Activated CD4-positive, CD25-positive, alpha-beta regulatory T cell (primary cell): ENCODE measurements around the gene CCNL2.
A peak's percentile ranks its signal among the peaks of the same experiment; 100 is the strongest.
"Not testable (repeated sequence)": the region's sequence is repeated elsewhere in the genome, so short reads cannot be mapped to it uniquely, and the experiment has no call there.

Experiments
- DNase-seq, 4 experiments: peaks; one replicate each; lab custom pipeline; 2025; lab: John Stamatoyannopoulos, UW

The CCNL2 gene

DNA sequence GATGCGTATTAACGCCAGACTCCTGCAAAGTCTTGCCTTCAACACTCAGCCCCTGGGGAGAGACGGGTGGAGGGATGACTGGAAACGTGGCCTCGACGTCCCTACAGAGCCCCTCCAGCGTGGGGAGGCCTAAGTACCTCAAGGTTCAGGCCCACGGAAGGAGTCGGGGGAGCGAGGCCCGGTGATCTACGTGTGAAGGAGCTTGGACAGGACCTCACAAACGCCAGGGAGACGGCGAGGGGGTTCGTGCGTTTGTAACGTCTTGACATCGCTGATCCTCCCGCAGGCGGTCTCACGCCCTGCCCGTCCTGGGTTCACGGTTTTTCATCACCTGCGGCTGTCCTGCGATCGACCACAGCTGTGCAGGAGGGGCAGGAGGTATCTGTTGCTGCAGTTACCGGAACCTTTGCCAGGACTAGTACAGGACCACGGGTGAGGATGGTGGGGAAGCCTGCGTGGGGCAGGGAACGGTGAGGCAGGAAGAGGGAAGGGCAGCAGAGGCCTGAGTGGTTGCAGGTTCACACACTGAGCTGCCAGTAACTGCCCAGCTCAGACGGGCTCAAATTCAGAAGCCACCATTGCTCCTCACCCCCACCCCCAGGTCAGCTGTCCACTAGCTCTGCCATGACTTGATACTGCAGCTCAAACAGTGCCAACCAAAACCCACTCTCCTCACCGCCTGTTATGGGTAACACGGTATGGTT, 889 bp upstream of the CCNL2 start:
- no peak for DNase-seq

DNA sequence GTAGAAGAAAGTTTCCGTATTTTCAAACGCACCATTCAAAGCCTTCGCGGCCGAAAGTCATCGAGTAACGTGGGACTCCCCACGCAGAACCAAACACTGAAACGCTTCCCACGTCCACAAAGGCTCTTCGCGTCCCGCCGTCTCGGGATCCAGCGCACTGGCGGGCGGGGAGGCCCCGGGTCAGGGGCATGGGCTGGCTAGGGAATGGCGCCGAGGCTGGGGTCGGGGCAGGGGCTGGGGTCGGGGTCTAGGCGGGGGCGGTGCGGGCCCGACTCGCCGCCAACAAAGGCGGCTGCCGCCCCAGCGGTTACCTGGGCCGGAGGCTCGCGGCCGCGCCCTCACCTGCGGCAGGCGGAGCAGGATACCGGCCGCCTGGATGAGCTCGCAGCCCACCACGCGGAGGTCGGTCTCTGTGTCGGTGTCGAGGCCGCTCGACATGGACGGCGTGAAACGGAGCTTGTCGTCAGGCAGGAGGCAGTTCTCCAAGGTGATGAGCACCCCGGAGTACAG, 403 bp downstream of the CCNL2 start:
- DNase-seq: no peak

DNA sequence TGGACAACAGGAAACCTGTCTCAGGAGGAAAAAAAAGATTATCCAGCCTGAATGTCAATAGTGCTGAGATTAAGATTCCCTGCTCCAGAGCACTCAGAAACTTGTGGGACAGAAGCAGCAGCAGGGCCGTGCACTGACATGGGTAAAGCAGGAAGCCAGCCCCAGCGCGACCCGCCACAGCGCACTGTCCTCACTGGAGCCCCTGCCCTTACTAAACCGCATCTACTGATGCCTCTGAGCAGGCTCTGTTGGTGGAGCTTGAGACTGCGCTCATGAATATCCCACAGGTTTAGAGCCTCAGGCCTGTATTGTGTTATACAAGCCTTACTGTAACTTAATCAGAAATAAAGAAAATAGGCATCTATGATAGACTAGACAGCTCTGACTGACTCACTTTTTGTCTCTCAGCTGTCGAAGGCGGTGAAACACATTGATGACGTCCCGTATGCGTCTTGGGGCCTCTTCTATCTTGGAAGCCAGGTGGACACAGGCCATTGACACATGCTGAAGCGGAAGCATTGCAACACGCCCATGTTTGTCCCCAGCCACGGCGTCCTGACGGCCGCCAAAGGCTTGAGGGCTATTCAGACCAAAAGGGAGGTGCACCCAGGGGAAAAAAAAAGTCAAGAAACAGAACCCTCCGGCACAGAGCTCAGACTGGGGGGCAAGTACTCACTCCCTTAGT, 1.2 kb downstream of the CCNL2 start:
- no peak for DNase-seq

DNA sequence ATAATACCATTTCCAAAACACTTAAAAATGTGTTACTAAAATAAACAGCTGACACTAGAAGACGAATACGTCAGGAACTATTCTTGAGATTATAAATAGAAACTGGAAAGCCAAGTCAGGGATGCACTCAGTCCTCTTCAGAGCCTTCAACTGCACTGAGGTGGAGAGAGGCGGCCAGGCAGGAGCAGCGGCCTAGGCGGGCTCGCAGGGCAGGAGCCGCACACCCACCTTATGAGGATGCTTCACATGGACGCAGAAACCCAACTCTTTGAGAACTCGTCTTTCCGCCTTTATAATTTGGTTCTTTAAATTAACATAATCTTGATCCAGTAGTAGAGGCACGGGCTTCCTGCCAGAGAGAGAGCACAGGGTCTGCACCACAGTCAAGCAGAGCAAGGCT, 4.0 kb downstream of the CCNL2 start:
- DNase-seq: no peak

- no peak for DNase-seq
Measured at GRCh38 chr1:1394116-1394515, 5.0 kb downstream of the CCNL2 start.

DNA sequence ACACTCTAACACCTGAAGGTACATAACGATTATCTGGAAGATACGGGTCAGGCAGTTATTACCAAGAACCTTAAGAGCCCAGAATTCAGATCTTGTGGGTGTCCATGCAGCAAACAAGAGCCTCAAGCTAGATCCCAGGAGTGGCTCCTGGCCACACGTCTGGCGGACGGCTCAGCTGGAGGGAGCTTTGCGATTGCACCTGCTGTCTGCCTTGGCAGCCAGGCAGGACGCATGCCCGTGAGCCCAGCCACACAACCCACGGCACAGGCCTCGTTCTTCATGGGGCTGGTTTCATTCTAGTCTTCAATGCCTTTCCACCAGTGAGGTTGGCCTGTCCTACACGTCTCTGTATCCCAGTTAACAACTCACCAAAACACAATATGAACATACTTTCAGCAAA, 5.7 kb downstream of the CCNL2 start:
- no peak for DNase-seq

DNA sequence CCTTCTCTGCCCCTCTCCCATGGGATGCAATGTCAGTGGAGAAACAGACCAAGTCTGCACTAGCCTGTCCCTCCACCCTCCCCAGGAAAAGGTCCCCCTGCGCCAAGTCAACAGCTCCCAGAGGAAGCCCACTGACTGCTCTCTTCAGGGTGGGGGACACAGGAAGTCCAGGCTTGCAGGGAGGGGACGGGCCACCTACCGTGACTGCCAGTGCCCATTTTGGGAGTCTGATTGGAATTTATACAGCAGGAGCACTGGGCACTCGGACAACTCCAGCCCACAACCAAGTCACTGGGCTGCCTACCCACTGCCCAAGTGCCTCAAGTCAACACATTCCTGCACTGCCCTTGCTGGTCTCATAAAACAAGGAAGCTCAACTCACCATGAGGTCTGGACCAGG, 6.1 kb downstream of the CCNL2 start:
- DNase-seq: no peak

GRCh38 chr1:1391225-1391624, 7.9 kb downstream of the CCNL2 start:
- no peak for DNase-seq

DNA sequence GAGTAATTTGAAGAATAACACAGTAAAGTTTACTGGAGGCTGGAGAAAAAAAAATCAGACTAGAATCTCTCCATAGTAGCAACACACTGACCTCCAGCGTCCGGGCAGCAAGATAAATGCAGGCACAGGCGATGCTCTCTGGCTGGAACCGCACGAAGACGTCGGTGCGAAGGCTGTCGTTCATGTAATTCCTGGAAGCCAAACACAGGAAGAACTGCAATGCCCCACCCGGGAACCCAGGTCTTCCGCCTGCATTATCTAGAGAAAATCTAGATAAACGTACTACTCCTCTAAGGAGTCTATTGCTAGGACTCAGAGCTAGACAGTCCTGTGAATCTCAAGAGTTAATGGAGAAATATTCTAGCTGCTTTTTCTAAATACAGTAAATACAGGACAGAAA, 8.5 kb downstream of the CCNL2 start:
- DNase-seq: no peak

DNA sequence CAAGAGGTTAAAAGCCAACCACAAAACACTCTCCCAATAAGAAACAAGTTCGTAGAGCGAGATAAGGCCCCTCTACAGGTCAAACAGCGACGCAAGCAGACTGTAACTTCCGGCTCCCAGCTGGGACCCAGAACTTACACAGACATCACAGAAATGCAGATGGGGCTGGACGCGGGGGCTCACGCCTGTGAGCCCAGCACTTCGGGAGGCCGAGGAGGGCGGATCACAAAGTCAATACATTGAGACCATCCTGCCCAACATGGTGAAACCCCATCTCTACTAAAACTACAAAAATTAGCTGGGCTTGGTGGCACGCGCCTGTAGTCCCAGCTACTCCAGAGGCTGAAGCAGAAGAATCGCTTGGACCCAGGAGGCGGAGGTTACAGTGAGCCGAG, 11.1 kb downstream of the CCNL2 start:
- DNase-seq: no peak

GRCh38 chr1:1387098-1388077, 11.7 kb downstream of the CCNL2 start:
- no peak for DNase-seq

DNA sequence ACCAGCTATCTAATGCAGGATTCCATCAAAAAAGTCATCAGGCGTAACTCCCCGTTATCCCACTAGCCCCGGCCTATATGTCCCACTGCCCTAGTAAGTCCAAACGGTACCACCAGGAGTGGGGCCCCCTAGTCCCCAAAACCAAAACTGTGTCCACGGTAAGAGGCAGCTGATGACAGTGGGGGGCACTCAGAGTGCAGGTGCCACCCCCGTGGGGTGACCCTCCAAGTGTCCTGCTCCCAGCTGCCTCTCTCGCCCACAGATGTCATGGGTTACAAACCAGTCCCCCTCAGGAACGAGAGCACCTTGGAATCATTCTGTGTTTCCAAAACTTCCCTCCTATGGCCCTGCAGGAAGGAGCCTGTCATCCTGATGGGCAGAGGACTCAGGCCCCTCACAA, 13.2 kb downstream of the CCNL2 start:
- no peak for DNase-seq

- not testable (repeated sequence) for DNase-seq
Measured at GRCh38 chr1:1385339-1385738, 13.8 kb downstream of the CCNL2 start.

DNA sequence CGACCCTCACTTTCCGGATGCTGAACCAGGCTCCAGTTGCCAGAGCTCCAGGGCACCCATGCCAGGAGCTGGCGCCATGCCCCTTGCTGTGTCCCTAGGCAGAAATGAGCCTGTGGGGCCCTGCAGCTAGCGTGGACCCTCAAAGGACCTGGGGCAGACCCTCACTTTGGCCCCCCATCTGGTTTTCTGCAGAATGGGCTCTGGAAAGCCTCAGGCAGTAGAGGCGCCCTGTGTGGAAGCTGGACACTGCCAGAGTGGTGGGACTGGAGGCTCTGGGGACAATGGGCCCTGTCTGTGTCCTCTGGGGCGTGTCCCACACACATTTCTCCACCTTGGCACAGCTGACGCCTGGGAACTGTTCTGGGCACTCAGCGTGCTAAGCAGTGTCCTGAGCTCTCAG, 17.8 kb downstream of the CCNL2 start:
- DNase-seq: no peak

- no peak for DNase-seq
Measured at GRCh38 chr1:1380860-1381259, 18.3 kb downstream of the CCNL2 start.

DNA sequence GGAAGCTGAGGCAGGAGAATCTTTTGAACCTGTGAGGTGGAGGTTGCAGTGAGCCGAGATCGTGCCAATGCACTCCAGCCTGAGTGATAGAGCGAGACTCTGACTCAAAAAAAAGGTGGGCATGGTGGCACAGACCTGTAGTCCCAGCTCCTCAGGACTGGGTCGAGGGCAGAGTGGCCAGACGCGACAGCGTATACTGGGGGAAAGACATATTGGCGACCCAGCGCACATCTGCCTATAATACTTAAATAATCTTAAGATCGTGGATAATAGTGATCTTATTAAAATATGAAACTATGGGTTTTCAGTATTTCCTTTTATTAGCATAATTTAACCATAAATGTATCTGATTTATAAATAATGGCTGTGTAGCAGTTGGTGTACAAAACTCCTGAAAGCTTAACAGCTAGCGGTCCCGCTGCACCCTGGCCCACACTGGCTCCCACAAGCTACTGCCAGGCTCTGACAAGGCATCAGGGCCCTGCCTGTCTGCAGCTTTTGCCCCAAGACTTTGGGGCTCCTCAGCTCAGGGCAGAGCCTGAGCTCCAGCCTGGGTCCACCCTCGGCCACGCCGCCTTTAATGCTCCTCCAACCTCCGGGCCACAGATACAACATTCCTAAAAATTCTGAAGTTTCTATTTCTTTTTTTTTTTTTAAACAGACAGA, 21.5 kb downstream of the CCNL2 start:
- DNase-seq: no peak

- DNase-seq: no peak
Measured at GRCh38 chr1:1376551-1377226, 22.4 kb downstream of the CCNL2 start.

DNA sequence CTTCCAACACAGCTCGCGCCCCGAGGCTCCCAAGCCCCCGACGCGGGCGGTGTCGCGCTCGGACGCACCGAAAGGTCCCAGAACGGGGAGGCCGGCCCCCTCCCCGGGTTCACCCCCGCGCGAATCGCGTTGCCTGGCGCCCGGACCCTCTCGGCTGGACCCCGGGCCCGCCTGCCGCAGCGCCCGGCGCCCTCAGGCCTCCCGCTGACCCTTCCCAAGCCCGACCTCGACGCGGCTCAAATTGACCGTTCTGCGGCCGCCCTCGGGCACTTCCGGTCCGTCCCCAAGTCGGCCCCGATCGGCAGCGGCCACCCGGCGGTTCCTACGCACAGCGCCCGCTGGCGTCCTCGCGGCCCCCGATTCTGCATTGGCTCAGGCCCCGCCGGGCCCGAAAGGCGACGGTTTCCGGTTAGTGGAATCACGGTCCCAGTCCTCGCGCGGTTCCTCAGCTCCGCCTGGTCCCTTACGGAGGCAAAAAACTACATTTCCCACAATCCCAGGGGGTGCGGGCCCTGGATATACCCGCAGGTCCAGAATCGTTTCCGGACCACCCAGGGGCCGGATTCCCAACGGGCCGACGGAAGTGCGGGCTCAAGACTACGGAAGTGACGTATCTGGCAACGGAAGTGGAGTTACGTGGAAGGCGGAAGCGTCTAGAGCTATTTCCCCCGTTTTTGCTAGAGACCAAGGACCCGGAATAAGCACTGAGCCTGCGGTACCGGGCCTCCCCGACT, 24.0 kb downstream of the CCNL2 start, which contains the start of gene AURKAIP1:
Gene AURKAIP1, minus strand, starts transcription at position 279 of the 734 bp plus-strand sequence. CDS start 451 bp downstream, outside the sequence.
- peak; percentile 88 to 93 (median 91) for DNase-seq

DNA sequence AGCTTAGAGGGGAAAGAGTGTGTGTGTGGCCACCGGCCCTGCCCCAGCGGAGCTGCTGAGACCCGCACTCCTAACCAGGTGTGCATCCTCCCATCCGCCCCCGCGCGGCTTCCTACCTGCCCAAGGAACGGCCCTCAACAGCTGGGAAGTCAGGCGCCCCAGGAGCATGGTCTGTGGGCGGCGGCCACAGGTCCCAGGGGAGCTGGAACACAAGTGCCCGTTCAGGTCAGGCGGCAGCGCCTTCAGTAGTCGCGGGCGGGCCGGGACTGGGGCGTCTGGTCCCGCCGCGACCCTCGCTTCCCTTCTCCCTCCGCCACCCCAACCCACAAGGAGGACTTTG, 24.6 kb downstream of the CCNL2 start:
- DNase-seq: no peak

DNA sequence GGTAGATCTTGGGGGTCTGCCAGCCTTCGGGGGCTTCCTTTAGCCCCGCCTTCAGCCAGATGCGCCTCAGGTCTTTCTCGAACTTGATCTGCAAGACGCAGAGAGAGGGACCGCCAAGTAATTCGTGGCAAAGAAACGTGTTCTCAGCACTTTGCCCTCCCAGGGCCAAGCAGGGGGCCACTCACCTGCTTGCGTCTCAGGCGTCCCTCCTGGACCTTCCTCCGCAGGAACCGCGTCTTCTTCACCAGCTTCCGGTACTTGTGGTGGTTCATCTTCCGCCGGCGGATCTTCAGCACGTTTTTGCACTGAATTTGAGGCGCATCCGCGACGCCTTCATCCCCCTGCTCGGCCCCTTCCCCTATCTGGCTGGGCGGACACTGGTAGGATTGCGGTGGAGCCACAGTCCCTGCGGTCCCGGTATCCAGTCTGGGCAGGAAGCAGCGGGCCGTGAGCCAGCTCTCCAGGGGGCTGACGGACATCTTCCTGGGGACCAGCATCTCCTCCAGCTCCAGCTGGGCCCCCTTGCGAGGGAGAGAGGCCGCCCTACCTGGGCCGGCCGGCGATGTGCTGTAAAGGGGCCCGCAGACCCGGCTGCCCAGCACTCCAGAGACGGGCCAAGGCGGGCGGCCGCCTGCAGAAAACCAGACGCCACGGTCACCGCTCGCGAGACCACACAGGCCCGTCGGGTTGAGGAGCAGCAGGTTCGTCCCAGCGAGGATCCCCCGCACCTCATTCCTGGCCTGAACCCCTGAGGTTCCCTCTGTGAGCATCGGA, 25.1 kb downstream of the CCNL2 start:
- DNase-seq: no peak
